Measurements from ENCODE around the gene CELF2.
A peak's percentile ranks its signal among the peaks of the same experiment; 100 is the strongest.

The CELF2 gene

GRCh38 chr10:11020548-11020942 lies 2.9 kb downstream of the CELF2 start:
- H3K4me3 ChIP-seq (ENCODE audit: control insufficient read depth, low read depth, low read length): no peak overlapping the region
- TF ChIP-seq, protein P1, sequence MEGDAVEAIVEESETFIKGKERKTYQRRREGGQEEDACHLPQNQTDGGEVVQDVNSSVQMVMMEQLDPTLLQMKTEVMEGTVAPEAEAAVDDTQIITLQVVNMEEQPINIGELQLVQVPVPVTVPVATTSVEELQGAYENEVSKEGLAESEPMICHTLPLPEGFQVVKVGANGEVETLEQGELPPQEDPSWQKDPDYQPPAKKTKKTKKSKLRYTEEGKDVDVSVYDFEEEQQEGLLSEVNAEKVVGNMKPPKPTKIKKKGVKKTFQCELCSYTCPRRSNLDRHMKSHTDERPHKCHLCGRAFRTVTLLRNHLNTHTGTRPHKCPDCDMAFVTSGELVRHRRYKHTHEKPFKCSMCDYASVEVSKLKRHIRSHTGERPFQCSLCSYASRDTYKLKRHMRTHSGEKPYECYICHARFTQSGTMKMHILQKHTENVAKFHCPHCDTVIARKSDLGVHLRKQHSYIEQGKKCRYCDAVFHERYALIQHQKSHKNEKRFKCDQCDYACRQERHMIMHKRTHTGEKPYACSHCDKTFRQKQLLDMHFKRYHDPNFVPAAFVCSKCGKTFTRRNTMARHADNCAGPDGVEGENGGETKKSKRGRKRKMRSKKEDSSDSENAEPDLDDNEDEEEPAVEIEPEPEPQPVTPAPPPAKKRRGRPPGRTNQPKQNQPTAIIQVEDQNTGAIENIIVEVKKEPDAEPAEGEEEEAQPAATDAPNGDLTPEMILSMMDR (conservative IDR thresholded peaks at IDR 0.05; ENCODE audit: control insufficient read depth, insufficient read depth, low read depth, low read length): no peak
- DNase-seq (ENCODE audit: low read depth): no peak

DNA sequence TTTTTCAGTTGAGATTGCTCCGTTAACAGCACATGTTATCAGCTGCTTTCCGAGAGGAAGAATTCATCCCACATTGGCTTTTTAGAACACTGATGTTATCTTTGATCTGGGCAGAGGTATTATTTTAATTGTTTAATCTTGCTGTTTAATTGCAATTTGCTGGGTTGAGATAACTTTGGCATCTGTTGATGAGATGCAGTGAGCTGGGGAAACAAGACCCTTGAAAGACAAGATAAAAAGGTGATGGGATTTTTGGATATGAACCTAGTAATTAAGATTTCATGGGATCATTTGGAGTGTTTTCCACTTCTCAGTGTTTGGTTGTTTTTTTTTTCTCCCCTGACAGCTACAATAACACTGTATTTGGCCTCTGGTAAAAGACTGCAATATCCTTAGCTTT lies 4.5 kb downstream of the CELF2 start:
- H3K4me3 ChIP-seq (ENCODE audit: control insufficient read depth, low read depth, low read length): no peak overlapping the region
- TF ChIP-seq, protein P1 (conservative IDR thresholded peaks at IDR 0.05; ENCODE audit: control insufficient read depth, insufficient read depth, low read depth, low read length): no peak

DNA sequence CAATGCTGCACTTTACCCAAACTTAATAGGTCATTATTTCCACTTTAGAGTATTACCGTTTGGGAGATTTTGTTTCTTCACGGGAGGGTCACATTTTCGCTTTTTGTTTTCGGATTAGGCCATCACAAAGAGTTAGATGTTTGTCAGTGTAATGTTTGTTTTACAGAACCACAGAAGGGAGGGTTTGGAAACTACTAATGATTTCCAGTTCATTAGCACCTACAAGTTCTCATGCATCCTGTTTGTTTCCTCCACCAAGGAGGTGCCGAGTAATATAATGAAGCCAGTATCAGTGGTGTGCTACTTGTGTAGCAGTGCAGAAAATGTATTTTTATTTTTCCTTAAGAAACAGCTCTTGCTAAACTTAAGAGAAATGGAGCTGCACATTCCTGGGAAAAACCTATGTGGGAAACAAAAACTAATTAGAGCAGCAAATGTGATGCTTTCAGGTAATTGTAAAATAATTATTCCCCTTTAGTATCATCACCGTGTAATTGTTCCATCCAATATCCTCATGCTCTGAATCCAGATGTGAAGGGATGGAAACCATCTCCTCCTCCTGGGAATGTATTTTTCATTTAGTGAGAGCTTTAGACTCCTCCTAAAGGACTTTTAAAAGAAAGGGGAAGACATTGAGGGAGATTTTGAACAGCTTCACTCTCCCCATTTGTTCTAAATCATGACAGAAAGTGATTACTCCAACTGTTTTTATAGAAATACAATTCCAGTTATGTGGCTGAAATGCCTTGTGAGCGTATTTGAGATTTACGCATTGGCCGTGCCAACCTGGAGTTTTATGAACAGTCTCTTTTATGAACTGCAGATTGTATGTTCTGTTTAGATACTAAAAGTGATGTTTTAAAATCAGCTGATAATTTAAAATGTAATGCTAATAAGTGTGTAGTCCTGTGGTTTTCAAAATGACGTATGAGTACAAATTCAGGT lies 5.6 kb downstream of the CELF2 start:
- TF ChIP-seq, protein P1 (conservative IDR thresholded peaks at IDR 0.05; ENCODE audit: control insufficient read depth, insufficient read depth, low read depth, low read length): no peak
- no peak for DNase-seq (ENCODE audit: low read depth)
- no peak overlapping the region for H3K4me3 ChIP-seq (ENCODE audit: control insufficient read depth, low read depth, low read length)

More for the DNA sequence above, 4.5 kb downstream of the CELF2 start:
- DNase-seq (ENCODE audit: low read depth): no peak

- DNase-seq (ENCODE audit: low read depth): peak; percentile 74
- H3K4me3 ChIP-seq (ENCODE audit: control insufficient read depth, low read depth, low read length): no peak overlapping the region
- TF ChIP-seq, protein P1 (conservative IDR thresholded peaks at IDR 0.05; ENCODE audit: control insufficient read depth, insufficient read depth, low read depth, low read length): no peak
Measured at GRCh38 chr10:11024596-11024995, 6.9 kb downstream of the CELF2 start.

DNA sequence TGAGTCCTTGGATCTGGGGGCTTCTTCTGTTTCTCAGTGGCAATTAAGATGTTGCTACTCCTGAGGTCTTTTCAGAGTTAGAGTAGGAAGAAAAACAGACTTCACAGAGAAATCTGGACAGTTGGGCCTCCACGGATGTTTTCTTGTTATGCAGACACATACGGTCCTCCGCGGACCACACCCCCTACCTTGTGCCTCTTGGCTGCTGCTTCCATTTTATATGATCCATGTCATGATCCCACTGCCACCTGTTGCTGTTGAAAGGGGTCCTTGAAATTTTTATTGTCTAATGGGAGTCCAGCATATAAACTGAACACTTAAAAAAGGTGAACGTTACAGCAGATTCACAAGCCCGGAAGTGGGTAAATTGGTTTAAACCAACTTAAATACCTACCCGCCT lies 8.3 kb downstream of the CELF2 start:
- TF ChIP-seq, protein P1 (conservative IDR thresholded peaks at IDR 0.05; ENCODE audit: control insufficient read depth, insufficient read depth, low read depth, low read length): no peak
- H3K4me3 ChIP-seq (ENCODE audit: control insufficient read depth, low read depth, low read length): no peak overlapping the region
- no peak for DNase-seq (ENCODE audit: low read depth)

- TF ChIP-seq, protein P1 (conservative IDR thresholded peaks at IDR 0.05; ENCODE audit: control insufficient read depth, insufficient read depth, low read depth, low read length): no peak
- no peak overlapping the region for H3K4me3 ChIP-seq (ENCODE audit: control insufficient read depth, low read depth, low read length)
- DNase-seq (ENCODE audit: low read depth): no peak
Measured at GRCh38 chr10:11026773-11027172, 9.1 kb downstream of the CELF2 start.

Data from fibroblast of mammary gland (primary cell).